Erythroblast (primary cell): Measurements from ENCODE around the gene RPL5.

Source experiments
- GATA1 ChIP-seq: IDR thresholded peaks from 2 replicates; pipeline ENCODE4 v1.6.1; 2011; ENCODE audit warnings: low read depth, mild to moderate bottlenecking, control low read depth, low read length, moderate library complexity
- POLR2A ChIP-seq: IDR thresholded peaks from 2 replicates; pipeline ENCODE4 v1.6.1; 2011; ENCODE audit warnings: mild to moderate bottlenecking, low read length

- TF ChIP-seq POLR2A (no peak), GATA1 (no peak)
These were observed 33.9 kb upstream of the RPL5 start for GRCh38 chr1:92797961-92798360.
